ENCODE measurements around the gene FAM153A.
"Not testable (repeated sequence)": the region's sequence is repeated elsewhere in the genome, so short reads cannot be mapped to it uniquely, and the experiment has no call there.

DNA sequence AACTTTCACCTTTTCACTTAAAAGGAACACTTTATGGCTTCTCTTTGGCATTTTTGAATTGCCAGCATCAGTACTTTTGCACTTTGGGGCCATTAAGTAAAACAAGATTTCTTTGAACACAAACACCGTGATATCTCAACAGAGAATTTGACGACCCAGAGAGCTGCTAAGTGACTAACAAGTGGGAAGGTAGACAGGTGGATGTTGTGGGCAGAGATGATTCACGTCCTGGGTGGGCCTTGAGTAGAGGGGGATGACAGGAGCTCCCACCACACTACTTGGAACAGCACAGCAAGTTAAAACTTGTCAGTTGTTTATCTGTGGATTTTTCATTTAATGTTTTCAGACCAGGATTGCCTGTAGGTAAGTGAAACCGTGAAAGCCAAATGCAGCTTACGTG is 18.7 kb upstream of the FAM153A start:
- not testable (repeated sequence) for TF ChIP-seq EZH2 (IDR thresholded peaks at IDR 0.05); POLR2AphosphoS5 (IDR thresholded peaks at IDR 0.05; ENCODE audit: borderline replicate concordance, low read depth, low read length); FOXP2 (optimal IDR thresholded peaks at IDR 0.05; ENCODE audit: control extremely low read depth, extremely low read length, insufficient read depth)

All from SK-N-MC (cell line).